HG03457 (cell line): ENCODE data around the gene PSMD12.
A peak's percentile ranks its signal among the peaks of the same experiment; 100 is the strongest.
"Not testable (repeated sequence)": the region's sequence is repeated elsewhere in the genome, so short reads cannot be mapped to it uniquely, and the experiment has no call there.

Experiments used
- ATAC-seq: cut with Tn5 transposase; IDR thresholded peaks from one replicate; pipeline ENCODE4 v1.9.1; 2021; ENCODE audit warnings: moderate number of reproducible peaks; ENCODE audit not compliant: unreplicated experiment

Gene PSMD12

DNA sequence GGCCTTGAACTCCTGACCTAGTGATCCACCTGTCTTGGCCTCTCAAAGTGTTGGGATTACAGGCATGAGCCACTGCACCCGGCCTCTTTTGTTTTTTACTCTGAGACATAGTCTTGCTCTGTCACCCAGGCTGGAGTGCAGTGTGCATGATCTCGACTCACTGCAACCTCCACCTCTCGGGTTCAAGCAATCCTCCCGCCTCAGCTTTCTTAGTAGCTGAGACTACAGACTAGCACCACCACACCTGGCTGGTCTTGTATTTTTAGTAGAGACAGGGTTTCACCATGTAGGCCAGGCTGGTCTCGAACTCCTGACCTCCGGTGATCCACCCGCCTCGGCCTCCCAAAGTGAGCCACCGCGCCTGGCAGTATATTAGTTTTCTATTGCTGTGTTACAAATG is 22.2 kb upstream of the PSMD12 start:
- not testable (repeated sequence) for ATAC-seq

DNA sequence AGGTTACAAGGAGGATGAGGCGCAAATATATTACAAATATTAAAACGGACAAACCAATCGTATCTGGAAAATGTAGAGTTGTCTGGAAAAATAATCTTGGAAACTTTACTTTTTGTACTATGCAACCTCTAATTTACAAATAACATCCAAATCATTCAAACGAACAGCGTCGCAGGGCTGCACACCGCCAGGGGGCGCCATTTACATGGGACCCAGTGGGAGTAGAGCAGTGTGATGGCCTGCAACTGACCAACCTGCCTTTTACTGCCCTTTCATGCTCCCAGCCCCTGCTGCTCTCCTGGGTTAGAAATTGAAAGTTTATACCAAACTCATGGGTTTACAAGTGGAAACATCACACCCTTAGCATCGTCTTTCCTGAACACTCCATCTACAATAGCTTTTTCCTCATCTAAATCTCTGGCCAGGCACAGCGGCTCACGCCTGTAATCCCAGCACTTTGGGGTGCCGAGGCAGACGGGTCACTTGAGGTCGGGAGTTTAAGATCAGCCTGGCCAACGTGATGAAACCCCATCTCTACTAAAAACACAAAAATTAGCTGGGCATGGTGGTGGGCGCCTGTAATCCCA is 20.7 kb upstream of the PSMD12 start:
- no peak for ATAC-seq

DNA sequence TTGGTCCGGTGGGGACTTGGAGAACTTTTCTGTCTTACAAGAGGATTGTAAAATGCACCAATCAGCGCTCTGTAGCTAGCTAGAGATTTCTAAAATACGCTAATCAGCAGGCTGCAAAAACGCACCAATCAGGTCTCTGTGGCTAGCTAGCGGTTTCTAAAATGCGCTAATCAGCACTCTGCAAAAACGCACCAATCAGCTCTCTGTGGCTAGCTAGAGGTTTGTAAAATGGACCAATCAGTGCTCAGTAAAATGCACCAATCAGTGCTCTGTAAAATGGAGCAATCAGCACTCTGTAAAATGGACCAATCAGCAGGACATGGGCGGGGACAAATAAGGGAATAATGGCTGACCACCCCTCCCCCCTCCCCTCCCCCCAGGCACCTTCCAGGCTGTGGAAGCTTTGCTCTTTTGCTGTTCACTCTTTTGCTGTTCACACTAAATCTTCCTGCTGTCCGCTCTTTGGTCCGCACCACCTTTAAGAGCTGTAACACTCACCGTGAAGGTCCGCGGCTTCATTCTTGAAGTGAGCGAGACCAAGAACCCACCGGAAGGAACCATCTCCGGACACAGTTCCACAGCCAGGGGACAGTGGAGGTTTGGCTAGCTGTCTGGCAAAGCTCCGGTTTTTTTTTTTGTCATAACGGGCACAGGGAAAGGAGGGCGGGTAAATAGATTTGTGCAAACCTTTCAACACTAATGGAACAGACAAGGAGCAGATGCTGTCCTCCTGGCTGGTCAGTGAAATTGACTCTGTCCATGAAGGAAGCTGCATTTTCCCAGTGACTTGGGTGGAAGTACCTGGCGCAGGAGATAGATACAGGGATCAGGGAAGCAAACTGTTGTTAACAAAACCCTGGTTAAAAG is 19.0 kb upstream of the PSMD12 start:
- no peak for ATAC-seq

DNA sequence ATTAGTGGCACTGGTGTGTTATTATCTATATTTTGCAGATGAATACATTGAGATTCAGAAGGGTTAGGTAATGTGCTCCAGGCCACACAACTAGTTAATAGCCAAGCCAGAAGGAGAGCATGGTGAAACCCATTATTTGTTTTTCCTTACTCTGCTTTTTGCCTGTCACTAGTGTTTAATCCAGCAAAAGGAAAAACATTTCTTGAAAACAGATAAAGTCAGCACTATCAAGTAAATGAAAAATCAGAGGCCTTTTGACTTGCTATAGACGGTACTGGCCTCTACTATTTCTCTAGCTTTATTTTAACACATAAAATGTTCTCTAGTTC is 15.5 kb upstream of the PSMD12 start:
- ATAC-seq: no peak

DNA sequence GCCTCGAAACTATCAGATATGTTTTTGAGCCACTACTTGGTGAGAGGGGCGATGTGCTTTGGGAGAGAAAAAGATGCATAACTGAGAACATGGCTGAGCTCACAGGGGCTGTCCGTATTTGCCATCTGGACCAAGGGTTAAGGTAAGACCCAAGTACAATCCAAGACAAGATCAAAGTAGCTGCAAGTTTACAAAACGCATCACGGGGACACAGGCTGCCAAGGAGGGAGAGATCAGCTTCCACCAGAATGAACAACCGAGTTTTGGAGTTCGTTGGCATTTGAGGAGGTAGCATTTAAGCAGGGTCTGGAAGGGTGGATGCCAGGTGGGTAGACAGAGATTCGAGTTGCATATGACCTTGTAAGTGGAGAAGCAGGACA is 12.9 kb upstream of the PSMD12 start:
- no peak for ATAC-seq

DNA sequence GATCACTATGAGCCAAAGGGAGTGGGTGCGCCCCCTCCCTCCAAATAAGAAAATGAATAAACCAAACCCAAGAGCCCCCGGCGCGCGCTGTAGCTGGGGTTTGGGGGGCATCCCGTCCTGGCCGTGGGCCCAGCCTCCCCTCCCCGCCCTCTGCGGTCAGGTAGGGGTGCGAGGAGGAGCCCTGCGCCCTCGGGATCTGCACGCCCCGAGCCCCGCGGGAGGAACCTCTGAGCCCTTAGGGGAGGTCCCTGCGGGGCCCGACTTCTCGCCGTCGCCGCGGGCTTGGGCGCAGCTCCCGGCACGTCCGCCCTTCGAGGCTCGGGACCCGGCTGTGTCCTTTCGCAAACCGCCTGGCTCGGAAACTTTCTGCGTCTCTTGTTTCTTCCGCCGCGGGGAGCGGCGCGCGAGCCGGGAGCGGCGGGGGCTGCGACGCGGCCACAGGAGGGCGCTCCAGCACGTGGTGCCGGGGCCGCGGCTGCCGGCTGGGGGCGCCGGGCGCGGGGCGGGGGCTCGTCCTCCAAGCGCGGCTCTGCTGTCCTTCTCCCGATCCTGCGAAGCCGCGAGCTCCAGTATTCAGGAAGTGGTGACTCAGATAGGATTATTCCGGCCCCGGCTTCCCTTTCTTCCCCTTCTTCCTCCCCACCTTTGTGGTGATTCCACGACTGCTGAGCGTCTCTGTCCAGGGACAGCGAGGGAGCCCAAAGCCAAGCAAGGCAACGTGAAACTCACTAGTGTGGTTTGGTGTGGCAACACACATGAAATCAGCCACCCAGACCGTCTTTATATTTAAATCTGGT is 12.3 kb upstream of the PSMD12 start:
- peak; percentile 28 for ATAC-seq

DNA sequence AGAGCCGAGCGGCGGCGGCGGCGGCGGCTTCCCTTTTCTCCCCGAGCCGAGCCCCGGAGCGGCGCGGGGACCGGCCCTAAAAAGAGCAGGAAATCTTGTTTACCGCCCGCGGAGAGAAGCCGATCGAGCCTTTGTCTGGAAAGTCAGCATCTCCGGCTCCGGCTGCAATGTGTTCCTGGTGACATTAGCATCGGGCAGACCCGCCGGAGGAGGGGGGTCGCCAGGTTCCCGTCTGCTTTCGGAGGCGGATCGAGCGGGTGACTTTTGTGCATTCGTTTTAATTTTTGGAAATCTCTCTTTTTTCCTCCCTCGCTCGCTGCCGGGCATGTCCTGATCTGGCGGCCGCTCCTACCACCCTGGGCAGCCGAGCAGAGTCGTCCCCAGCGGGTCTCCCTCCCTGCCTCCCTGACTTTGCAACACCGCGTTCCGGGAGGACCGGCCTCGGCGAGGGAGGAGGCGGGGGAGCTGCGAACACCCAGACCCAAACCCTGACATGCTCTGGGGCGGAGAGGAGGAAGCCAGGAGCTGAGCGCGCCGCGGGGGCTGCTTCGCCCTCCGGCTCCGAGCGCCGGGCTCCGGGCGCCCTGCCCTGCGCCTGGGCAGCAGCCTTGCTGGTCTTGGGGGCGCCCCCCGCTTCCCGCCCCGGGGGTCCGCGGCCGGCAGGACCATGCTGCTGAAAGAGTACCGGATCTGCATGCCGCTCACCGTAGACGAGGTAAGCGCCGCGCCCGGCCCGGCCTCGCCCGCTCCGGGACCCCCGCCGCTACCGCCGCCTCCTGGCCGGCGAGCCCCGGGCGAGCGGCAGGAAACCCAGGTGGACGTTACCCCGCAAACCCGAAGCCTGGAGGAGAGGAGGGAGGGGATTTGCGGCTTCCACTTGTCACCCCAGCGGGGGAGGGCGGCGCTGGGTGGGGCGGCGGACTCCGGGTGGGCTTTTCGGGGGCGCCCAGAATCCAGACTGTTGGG is 11.4 kb upstream of the PSMD12 start:
- peak; percentile 13 for ATAC-seq

DNA sequence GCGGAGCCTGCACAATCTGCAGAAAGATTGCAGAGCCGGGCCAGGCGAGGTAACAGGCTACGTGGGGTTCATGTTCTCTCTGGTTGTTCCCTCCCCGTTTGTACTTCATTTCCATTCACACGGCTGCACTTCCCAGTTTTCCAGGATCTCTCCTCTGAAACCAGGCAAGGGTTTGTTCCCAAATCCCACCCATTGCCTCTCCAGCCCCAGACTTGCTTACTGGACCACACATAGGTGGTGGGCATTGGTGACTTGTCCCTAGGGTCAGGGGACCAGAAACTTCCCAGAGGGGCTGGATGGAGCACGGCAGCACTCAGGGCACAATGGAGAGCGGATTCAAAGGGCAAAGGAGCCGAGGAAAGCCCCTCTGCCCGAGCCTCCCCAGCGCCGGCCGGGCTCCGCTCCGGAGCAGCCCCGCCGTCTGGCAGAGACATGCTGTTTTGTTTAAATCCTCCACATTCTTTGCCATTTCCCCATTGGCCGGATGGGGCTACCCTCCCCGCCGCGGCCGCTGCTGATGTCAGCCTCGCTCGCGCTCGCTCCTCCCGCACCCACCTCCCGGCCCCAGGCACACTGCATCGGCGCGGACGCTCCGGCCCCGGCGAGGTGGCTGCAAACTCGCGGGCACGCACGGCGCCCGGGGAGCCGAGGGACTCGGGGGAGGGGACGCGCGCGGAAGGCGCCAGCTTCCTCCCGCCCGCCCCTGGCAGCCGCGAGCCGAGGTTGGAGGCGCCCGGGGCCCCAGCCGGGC is 10.5 kb upstream of the PSMD12 start, which contains the start of gene PITPNC1:
PITPNC1 (plus strand) TSS at position 545 of the 751 bp plus-strand sequence.
- peak; percentile 49 for ATAC-seq

DNA sequence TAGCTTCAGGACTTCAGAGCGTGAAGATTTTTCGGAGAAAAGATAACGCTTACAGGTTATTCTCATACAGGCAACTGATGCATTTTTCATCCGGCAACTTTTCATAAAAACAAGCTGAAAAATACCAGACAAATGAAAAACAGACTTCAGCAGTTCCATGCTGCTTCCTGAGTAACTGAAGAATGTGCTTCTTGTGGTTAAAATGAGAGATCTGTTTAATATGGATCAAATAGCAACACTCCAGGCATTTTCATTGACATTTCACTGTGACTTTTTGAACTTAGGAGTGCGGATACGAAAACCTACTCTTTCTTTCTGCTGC is 10.0 kb upstream of the PSMD12 start:
- no peak for ATAC-seq

DNA sequence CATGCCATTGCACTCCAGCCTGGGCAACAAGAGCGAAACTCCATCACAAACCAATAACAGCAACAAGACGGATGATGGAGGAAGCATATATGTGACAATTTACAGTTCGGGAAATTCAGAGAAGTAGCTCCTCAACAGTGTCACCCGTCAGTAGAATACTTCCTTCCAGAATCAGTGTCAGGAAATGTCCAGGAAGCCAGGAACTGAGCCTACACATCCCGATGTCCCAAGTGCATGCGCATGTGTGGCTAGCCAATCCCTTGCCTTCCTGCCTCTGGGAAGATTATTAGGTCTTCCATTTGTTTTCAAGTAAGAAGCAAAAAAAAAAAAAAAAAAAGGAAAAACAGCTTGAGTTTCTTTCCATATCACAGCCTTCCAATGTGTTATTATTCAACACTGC is 9.3 kb upstream of the PSMD12 start:
- ATAC-seq: no peak

DNA sequence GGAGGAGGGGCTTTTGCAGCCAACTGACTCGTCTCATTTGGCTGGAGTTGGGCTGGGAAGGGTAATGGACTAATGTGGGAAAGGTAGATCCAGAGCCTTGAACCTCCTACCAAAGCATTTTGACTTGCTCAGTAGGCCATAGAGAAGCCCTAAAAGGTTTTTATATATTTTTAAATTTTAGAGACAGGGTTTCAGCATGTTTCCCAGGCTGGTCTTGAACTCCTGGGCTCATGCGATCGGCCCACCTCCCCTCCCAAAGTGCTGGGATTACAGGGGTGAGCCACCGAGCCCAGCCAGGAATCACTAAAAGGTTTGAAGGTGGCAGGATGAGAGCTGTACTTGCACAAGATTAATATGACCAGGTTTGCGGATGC is 8.7 kb upstream of the PSMD12 start:
- ATAC-seq: no peak

DNA sequence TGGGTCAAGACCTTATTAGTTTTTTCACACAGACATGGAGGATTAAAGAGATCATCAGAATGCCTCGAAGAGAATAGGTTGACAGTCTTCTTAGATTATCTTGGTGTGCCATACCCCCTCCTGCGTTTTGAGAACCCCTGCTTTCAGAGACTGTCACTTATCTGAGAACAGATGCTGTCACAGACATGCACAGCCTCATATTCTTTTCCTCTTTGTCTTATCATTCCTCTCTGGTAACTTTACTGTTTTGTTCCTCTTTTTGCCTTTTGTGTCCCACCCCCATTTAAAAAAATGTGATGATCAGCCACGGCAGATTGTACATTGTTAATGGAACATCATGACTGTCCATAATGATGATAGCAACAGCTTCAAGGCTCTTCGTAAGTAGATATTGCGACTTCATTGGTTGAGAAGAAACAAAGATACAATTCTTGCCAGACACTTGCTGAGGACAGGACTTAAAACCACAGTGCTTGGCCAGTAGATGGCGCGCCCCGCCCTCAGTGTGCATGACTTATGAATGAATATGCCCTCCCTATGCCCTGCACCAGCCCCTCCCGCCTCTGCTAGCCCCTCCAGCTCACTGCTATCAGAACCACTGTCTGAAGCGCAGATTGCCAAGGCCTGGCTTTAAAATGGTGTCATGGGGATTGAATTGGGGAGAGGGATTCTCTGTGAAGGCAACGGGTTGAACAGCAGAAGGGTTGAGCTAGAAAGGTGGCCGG is 8.1 kb upstream of the PSMD12 start:
- ATAC-seq: no peak

DNA sequence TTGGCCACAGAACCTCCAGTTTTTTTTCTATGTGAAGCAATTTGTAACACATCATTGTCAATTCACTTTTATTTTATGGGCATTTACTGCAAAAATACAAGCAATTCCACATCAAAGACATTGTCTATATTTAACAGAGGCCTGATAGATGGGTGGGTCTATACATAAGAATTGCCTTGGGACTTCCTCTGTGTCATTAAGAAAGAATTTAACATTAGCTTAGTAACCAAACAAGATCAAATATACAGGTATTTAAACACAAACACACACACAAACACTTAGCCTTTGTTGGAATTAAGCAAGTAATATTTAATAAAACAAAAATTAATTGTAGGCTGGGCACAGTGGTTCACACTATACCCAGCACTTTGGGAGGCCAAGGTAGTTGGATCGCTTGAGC is 6.4 kb upstream of the PSMD12 start:
- no peak for ATAC-seq

DNA sequence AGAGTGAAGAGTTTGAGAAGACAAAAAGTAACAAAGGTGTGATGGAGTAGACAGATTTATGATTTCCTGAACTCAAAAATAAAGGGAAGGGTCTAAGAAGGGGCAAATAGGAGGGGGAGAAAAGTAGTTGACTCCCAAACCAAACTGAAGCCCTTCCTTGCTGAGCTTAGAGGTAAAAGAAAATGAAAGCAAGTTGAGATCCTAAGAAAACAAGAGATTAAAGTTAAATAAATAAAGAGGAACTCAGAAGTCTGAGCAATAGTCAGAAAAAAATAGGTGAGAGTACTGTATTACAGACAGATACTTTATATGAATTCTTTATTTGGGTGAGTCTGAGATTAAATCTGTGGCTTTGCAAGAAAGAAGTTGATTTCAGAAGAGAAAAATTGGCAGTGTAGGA is 3.3 kb upstream of the PSMD12 start:
- no peak for ATAC-seq

DNA sequence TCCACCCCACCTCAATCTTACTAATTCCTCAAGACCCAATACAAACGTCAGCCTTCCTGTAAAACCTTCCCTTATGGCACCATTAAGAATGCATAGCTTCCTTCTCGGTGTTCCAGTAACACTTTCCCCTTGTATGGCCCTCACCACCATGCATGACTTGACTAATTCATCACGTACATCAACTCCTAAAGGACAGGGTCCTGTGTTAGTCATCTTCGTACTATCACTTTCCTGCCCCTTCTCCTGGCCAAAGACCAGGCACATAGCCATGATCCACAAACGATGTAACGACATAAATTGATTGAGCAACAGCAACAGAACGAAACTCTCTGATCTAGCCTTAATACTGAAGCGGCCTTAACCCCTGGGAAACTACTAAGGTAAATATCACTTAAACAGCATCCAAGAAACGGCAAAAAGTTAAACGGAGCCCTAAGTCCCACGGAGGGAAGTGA is 612 bp downstream of the PSMD12 start:
- ATAC-seq: peak; percentile 15

DNA sequence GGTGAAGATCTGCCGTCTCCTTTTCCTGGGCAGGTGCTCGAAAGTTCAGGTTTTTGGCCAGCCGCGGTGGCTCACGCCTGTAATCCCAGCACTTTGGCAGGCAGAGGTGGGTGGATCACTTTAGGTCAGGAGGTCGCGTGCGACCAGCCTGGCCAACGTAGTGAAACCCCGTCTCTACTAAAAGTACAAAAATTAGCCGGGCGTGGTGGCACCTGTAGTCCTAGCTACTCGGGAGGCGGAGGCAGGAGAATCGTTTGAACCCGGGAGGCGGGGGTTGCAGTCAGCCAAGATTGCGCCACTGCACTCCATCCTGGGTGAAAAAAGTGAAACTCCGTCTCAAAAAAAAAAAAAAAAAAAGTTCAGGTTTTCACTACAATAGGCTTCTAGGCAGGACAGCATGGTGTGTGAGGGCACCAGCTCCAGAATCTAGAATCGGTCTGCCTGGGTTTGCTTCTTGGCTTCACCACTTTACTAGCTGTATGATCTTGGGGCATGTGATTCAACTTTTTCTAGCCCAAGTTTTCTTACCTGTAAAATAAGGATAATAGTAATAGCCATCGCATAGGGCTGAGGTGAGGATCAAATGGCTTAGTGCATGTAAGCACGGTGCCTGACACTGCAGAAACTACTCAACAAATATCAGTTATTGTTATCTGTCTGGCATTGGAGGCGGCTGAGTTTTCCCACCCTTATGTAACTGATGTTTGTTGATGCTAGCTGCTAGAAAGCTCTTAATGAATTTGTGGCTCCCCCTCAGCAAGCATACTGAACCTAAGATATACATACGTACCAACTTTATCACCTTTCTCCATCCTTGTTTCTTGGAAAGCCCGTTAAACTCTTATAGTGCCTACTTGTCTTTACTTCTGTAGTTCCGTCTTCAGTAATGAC is 1.3 kb downstream of the PSMD12 start:
- no peak for ATAC-seq

DNA sequence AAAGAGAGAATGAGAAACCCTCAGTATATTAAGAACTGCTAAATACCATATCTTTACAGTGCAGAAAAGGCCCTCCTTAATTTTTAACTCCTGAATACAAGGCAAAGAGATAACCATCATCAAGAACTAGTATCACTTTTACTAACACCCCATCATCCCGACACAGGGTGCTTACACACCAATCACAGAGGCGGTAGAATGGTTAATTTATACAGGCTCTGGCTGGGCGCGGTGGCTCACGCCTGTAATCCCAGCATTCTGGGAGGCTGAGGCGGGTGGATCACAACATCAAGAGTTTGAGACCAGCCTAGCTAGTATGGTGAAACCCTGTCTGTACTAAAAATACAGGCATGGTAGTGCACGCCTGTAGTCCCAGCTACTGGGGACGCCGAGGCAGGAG is 4.2 kb downstream of the PSMD12 start:
- no peak for ATAC-seq

DNA sequence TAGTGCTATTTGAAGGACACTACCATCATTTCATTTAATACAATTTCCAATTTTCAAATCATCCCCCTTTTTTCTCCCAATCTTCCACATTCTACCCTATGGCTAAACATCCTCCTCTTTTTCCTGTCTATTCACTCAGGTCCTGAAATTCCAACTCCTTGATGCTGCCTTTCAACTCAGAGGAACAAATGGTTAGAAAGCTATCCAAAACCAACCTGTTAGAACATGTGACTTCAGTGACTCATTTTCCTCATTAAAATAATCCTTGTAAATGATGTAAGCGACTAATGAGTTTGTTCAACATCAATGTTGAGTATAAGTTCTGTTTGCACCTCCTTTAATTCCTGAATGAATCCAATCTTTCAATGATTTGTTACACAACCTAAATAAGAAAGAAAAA is 5.5 kb downstream of the PSMD12 start:
- no peak for ATAC-seq
